K562 (cell line): ENCODE results near the gene MALAT1. TPM values are rescaled to one million over a fixed set of nuclear protein-coding genes. Genes with fewer than 3 reads are reported as not detected.
A peak's percentile ranks its signal among the peaks of the same experiment; 100 is the strongest.

Source experiments
- CC2D1A ChIP-seq: fragments of 450-650 bp; IDR thresholded peaks from 2 replicates; pipeline ENCODE4 v1.6.1; 2017; ENCODE audit warnings: mild to moderate bottlenecking
- CCAR2 ChIP-seq: fragments of 200-400 bp; formaldehyde crosslinking; IDR thresholded peaks from 2 replicates; pipeline ENCODE4 v1.6.1; 2017; ENCODE audit warnings: mild to moderate bottlenecking, low read depth, low read length
- CTBP1 ChIP-seq: fragments of 450-650 bp; IDR thresholded peaks from 2 replicates; pipeline ENCODE4 v1.6.1; 2016; ENCODE audit warnings: borderline replicate concordance
- JUN ChIP-seq, 2 experiments: sonication (generic) in 1 of 2; formaldehyde crosslinking in 1 of 2; IDR thresholded peaks; 2 replicates each; pipeline versions ENCODE4 v1.6.1 to v1.8.0; 2012 to 2022; ENCODE audit warnings: borderline replicate concordance in 2 of 2, mild to moderate bottlenecking in 2 of 2, improper control_type of control experiment in 1 of 2, low read depth in 1 of 2, low read length in 1 of 2, missing genetic modification reagents in 1 of 2
- KDM2B ChIP-seq: fragments of 250-450 bp; sonication (Bioruptor Pico); IDR thresholded peaks from 2 replicates; pipeline ENCODE4 v1.8.0; 2021; ENCODE audit warnings: mild to moderate bottlenecking, moderate library complexity
- KDM5B ChIP-seq: fragments of 200-600 bp; sonication (generic); IDR thresholded peaks from 2 replicates; pipeline ENCODE4 v1.6.1; 2012; ENCODE audit warnings: low read depth, mild to moderate bottlenecking, moderate library complexity, low read length, control low read depth, inconsistent platforms; ENCODE audit not compliant: insufficient replicate concordance
- MLX ChIP-seq, 2 experiments: fragments of 450-650 bp in 1 of 2; sonication (generic) in 1 of 2; formaldehyde crosslinking; conservative IDR thresholded peaks; 2 replicates each; pipeline versions ENCODE4 v1.4.0 to v1.8.1; 2020 to 2022; ENCODE audit warnings: mild to moderate bottlenecking in 1 of 2, missing genetic modification reagents in 1 of 2
- RNF2 ChIP-seq: sonication (generic); IDR thresholded peaks from 2 replicates; pipeline ENCODE4 v1.6.1; 2016
- SMARCE1 ChIP-seq: fragments of 450-650 bp; IDR thresholded peaks from 2 replicates; pipeline ENCODE4 v1.7.1; 2016; ENCODE audit warnings: mild to moderate bottlenecking
- TARDBP ChIP-seq: fragments of 450-650 bp; IDR thresholded peaks from 2 replicates; pipeline ENCODE4 v1.6.1; 2016
- THAP7 ChIP-seq: fragments of 250-450 bp; sonication (Bioruptor Pico); IDR thresholded peaks from 2 replicates; pipeline ENCODE4 v1.5.0; 2021
- ZBTB33 ChIP-seq: sonication (generic); formaldehyde crosslinking; IDR thresholded peaks from 2 replicates; pipeline ENCODE4 v1.8.1; 2023; ENCODE audit warnings: mild to moderate bottlenecking, missing genetic modification reagents
- polyA plus RNA-seq, 8 experiments: library from polyadenylated mRNA; depleted of rRNA in 4 of 8; stranded (reverse) in 5 of 8; unstranded in 3 of 8; fragments of >200 nt; fragmentation: Nextera tagmentation in 2 of 8; fragmentation: Illumina TruSeq in 1 of 8; extraction: Ambion mirVana in 2 of 8; extraction: Trizol in 1 of 8; gene quantifications; 2 replicates each; pipeline versions ENCODE4 v1.2.1 to v1.2.3, GENCODE V29; 2011 to 2014; ENCODE audit warnings: inconsistent platforms in 1 of 8, missing spikeins in 1 of 8
- total RNA-seq, 7 experiments: library from RNA; depleted of rRNA in 6 of 7; stranded (reverse); fragments of >200 nt in 6 of 7; fragmentation: Illumina TruSeq in 2 of 7; extraction: Trizol in 2 of 7; gene quantifications; 2 replicates each; pipeline versions ENCODE4 v1.2.1 to v1.2.3, GENCODE V29; 2011 to 2021; ENCODE audit warnings: low replicate concordance in 1 of 7
- TF ChIP-seq, protein P1 (sequence below): fragments of 250-450 bp; sonication (Bioruptor Pico); IDR thresholded peaks from 2 replicates; pipeline ENCODE4 v1.4.0; 2020
- TF ChIP-seq, protein P2 (sequence below): fragments of 150-350 bp; conservative IDR thresholded peaks from 2 replicates; pipeline ENCODE4 v1.6.1; 2014; ENCODE audit warnings: low read length
- TF ChIP-seq, protein P3 (sequence below): fragments of 250-450 bp; sonication (Bioruptor Pico); IDR thresholded peaks from 2 replicates; pipeline ENCODE4 v1.8.0; 2021; ENCODE audit warnings: moderate library complexity, mild to moderate bottlenecking, inconsistent platforms

Gene MALAT1
- total and polyA plus RNA-seq, 9 of the 15 experiments (the other 6 are each of a cell fraction or from before 2014, with no cell fraction given), result 363 to 8,715 (median 2,351) TPM

DNA sequence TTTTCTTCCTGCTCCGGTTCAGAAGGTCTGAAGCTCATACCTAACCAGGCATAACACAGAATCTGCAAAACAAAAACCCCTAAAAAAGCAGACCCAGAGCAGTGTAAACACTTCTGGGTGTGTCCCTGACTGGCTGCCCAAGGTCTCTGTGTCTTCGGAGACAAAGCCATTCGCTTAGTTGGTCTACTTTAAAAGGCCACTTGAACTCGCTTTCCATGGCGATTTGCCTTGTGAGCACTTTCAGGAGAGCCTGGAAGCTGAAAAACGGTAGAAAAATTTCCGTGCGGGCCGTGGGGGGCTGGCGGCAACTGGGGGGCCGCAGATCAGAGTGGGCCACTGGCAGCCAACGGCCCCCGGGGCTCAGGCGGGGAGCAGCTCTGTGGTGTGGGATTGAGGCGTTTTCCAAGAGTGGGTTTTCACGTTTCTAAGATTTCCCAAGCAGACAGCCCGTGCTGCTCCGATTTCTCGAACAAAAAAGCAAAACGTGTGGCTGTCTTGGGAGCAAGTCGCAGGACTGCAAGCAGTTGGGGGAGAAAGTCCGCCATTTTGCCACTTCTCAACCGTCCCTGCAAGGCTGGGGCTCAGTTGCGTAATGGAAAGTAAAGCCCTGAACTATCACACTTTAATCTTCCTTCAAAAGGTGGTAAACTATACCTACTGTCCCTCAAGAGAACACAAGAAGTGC is 661 bp upstream of the MALAT1 start (continued):
- no peak for TF ChIP-seq MLX (CRISPR knock-in tag; conservative IDR thresholded peaks at IDR 0.05)
- TF ChIP-seq SMARCE1, result no peak
- TF ChIP-seq, protein P1, sequence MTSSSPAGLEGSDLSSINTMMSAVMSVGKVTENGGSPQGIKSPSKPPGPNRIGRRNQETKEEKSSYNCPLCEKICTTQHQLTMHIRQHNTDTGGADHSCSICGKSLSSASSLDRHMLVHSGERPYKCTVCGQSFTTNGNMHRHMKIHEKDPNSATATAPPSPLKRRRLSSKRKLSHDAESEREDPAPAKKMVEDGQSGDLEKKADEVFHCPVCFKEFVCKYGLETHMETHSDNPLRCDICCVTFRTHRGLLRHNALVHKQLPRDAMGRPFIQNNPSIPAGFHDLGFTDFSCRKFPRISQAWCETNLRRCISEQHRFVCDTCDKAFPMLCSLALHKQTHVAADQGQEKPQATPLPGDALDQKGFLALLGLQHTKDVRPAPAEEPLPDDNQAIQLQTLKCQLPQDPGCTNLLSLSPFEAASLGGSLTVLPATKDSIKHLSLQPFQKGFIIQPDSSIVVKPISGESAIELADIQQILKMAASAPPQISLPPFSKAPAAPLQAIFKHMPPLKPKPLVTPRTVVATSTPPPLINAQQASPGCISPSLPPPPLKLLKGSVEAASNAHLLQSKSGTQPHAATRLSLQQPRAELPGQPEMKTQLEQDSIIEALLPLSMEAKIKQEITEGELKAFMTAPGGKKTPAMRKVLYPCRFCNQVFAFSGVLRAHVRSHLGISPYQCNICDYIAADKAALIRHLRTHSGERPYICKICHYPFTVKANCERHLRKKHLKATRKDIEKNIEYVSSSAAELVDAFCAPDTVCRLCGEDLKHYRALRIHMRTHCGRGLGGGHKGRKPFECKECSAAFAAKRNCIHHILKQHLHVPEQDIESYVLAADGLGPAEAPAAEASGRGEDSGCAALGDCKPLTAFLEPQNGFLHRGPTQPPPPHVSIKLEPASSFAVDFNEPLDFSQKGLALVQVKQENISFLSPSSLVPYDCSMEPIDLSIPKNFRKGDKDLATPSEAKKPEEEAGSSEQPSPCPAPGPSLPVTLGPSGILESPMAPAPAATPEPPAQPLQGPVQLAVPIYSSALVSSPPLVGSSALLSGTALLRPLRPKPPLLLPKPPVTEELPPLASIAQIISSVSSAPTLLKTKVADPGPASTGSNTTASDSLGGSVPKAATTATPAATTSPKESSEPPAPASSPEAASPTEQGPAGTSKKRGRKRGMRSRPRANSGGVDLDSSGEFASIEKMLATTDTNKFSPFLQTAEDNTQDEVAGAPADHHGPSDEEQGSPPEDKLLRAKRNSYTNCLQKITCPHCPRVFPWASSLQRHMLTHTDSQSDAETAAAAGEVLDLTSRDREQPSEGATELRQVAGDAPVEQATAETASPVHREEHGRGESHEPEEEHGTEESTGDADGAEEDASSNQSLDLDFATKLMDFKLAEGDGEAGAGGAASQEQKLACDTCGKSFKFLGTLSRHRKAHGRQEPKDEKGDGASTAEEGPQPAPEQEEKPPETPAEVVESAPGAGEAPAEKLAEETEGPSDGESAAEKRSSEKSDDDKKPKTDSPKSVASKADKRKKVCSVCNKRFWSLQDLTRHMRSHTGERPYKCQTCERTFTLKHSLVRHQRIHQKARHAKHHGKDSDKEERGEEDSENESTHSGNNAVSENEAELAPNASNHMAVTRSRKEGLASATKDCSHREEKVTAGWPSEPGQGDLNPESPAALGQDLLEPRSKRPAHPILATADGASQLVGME, result no peak
- TF ChIP-seq JUN (IDR thresholded peaks at IDR 0.05; ENCODE audit: borderline replicate concordance, low read depth, low read length), result 0 out of 2 replicates have a peak, but pooled peaks have one; percentile 35
- no peak for TF ChIP-seq JUN (CRISPR knock-in tag; IDR thresholded peaks at IDR 0.05; ENCODE audit: borderline replicate concordance)
- no peak for TF ChIP-seq KDM2B (CRISPR knock-in tag)
- TF ChIP-seq RNF2, result no peak
- peak; percentile 73 for TF ChIP-seq KDM5B
- no peak for TF ChIP-seq THAP7 (CRISPR knock-in tag)
- TF ChIP-seq, protein P2, sequence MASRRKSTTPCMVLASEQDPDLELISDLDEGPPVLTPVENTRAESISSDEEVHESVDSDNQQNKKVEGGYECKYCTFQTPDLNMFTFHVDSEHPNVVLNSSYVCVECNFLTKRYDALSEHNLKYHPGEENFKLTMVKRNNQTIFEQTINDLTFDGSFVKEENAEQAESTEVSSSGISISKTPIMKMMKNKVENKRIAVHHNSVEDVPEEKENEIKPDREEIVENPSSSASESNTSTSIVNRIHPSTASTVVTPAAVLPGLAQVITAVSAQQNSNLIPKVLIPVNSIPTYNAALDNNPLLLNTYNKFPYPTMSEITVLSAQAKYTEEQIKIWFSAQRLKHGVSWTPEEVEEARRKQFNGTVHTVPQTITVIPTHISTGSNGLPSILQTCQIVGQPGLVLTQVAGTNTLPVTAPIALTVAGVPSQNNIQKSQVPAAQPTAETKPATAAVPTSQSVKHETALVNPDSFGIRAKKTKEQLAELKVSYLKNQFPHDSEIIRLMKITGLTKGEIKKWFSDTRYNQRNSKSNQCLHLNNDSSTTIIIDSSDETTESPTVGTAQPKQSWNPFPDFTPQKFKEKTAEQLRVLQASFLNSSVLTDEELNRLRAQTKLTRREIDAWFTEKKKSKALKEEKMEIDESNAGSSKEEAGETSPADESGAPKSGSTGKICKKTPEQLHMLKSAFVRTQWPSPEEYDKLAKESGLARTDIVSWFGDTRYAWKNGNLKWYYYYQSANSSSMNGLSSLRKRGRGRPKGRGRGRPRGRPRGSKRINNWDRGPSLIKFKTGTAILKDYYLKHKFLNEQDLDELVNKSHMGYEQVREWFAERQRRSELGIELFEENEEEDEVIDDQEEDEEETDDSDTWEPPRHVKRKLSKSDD, result no peak
- no peak for TF ChIP-seq CTBP1
- no peak for TF ChIP-seq ZBTB33 (CRISPR knock-in tag)
- TF ChIP-seq, protein P3, sequence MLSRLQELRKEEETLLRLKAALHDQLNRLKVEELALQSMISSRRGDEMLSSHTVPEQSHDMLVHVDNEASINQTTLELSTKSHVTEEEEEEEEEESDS (CRISPR knock-in tag), result no peak
- TF ChIP-seq TARDBP, result no peak
- no peak for TF ChIP-seq CCAR2
- no peak for TF ChIP-seq CC2D1A
